GM12878 (cell line): ENCODE measurements around the gene SLC47A2. TPM values are rescaled to one million over a fixed set of nuclear protein-coding genes. Genes with fewer than 3 reads are reported as not detected.

ENCODE experiments used
- ATAC-seq: fragments of 200-7000 bp; cut with Tn5 transposase; 3 replicates; pipeline ENCODE4 v1.9.1; 2020; ENCODE audit warnings: mild to moderate bottlenecking, moderate library complexity
- BruUV-seq: library from RNA; stranded (reverse); fragments of 400-500 nt; replicated peaks from 2 replicates; lab custom pipeline; 2021; lab: Mats Ljungman, UMichigan
- CTCF ChIA-PET: fragments of 300-600 bp; sonication (Branson Sonifier 250); formaldehyde crosslinking; extraction: SDS; loops from one replicate; lab custom pipeline; 2021; ENCODE audit warnings: inconsistent platforms; lab: Yijun Ruan, JAX
- POLR2A ChIA-PET: fragments of 350-600 bp; formaldehyde crosslinking; extraction: SDS; loops from one replicate; lab custom pipeline; 2021; ENCODE audit warnings: inconsistent platforms; lab: Charles Lee
- RAD21 ChIA-PET: fragments of 300-600 bp; sonication (Branson Sonifier 250); formaldehyde crosslinking; loops from one replicate; lab custom pipeline; 2023; ENCODE audit warnings: antibody characterized with exemption; ENCODE audit not compliant: unreplicated experiment; lab: Charles Lee
- SMC1A ChIA-PET: fragments of 300-600 bp; sonication (Branson Sonifier 250); formaldehyde crosslinking; loops from one replicate; lab custom pipeline; 2023; ENCODE audit not compliant: unreplicated experiment, uncharacterized antibody; lab: Charles Lee
- DNase-seq: peaks from one replicate; pipeline ENCODE4 v3.0.0-alpha.2; 2011; ENCODE audit warnings: low read depth, low spot score
- FAIRE-seq: peaks from 3 replicates; lab custom pipeline; 2011; peaks lifted over from hg19 to GRCh38; lab: Jason Lieb, UNC
- H2AFZ ChIP-seq: 2 replicates; pipeline ENCODE4 v1.6.0; 2011; ENCODE audit warnings: low read depth, low read length, control low read depth; ENCODE audit not compliant: control insufficient read depth
- H3K27ac ChIP-seq: 2 replicates; pipeline ENCODE4 v1.5.1; 2011; ENCODE audit warnings: control low read depth; ENCODE audit not compliant: control insufficient read depth, insufficient read depth
- H3K27me3 ChIP-seq, 2 experiments: replicated peaks in 1 of 2; 2 replicates each; pipeline versions ENCODE4 v1.6.0 to v1.6.1; 2011; ENCODE audit warnings: low read length in 1 of 2; ENCODE audit not compliant: control insufficient read depth in 2 of 2, insufficient read depth in 2 of 2
- H3K36me3 ChIP-seq, 2 experiments: 2 replicates each; pipeline ENCODE4 v1.5.1; 2011; ENCODE audit warnings: low read length in 1 of 2; ENCODE audit not compliant: control insufficient read depth in 2 of 2, insufficient read depth in 2 of 2
- H3K4me1 ChIP-seq: 2 replicates; pipeline ENCODE4 v1.6.1; 2011; ENCODE audit warnings: mild to moderate bottlenecking, low read length, moderate library complexity, mixed read lengths; ENCODE audit not compliant: control insufficient read depth, insufficient read depth
- H3K4me2 ChIP-seq: 2 replicates; pipeline ENCODE4 v1.6.0; 2011; ENCODE audit warnings: control low read depth; ENCODE audit not compliant: control insufficient read depth, insufficient read depth
- H3K4me3 ChIP-seq: fragments of 200-600 bp; sonication (generic); 2 replicates; pipeline ENCODE4 v1.5.1; 2016
- H3K79me2 ChIP-seq: 2 replicates; pipeline ENCODE4 v1.6.0; 2011; ENCODE audit warnings: low read length; ENCODE audit not compliant: control insufficient read depth, insufficient read depth
- H3K9ac ChIP-seq: 2 replicates; pipeline ENCODE4 v1.8.0; 2011; ENCODE audit warnings: low read length, control low read depth, mixed read lengths; ENCODE audit not compliant: control insufficient read depth, insufficient read depth
- H3K9me3 ChIP-seq: replicated peaks from 3 replicates; pipeline ENCODE4 v1.5.1; 2011; ENCODE audit warnings: mild to moderate bottlenecking, low read length; ENCODE audit not compliant: control insufficient read depth, insufficient read depth
- H4K20me1 ChIP-seq: 2 replicates; pipeline ENCODE4 v1.6.0; 2011; ENCODE audit not compliant: control insufficient read depth, insufficient read depth
- BCL11A ChIP-seq: IDR thresholded peaks from 2 replicates; pipeline ENCODE4 v1.6.1; 2011; ENCODE audit warnings: low read depth, low read length
- CBFB ChIP-seq: IDR thresholded peaks from 2 replicates; pipeline ENCODE4 v1.6.1; 2016; ENCODE audit warnings: antibody characterized with exemption, low read depth
- EP300 ChIP-seq, 2 experiments: fragments of 150-350 bp in 1 of 2; IDR thresholded peaks; 2 replicates each; pipeline ENCODE4 v1.6.1; 2011 to 2012; ENCODE audit warnings: low read depth in 2 of 2, low read length in 2 of 2, borderline replicate concordance in 1 of 2, improper control_type of control experiment in 1 of 2, inconsistent platforms in 1 of 2; ENCODE audit not compliant: control insufficient read depth in 1 of 2
- FOS ChIP-seq: IDR thresholded peaks from 3 replicates; pipeline ENCODE4 v1.6.1; 2011; ENCODE audit warnings: borderline replicate concordance; ENCODE audit not compliant: insufficient read length; ENCODE audit errors: extremely low read depth
- HDGF ChIP-seq: fragments of 450-650 bp; IDR thresholded peaks from 2 replicates; pipeline ENCODE4 v1.6.1; 2016; ENCODE audit warnings: antibody characterized with exemption
- JUNB ChIP-seq: IDR thresholded peaks from 2 replicates; pipeline ENCODE4 v1.6.1; 2016; ENCODE audit warnings: antibody characterized with exemption, mild to moderate bottlenecking
- NBN ChIP-seq: fragments of 450-650 bp; IDR thresholded peaks from 2 replicates; pipeline ENCODE4 v1.6.1; 2016
- NR2C2 ChIP-seq: IDR thresholded peaks from 2 replicates; pipeline ENCODE4 v1.6.1; 2011; ENCODE audit warnings: borderline replicate concordance, low read depth; ENCODE audit not compliant: control insufficient read depth, insufficient read length
- RFX5 ChIP-seq: IDR thresholded peaks from 2 replicates; pipeline ENCODE4 v1.6.1; 2011; ENCODE audit warnings: low read depth, low read length, improper control_type of control experiment
- SMAD5 ChIP-seq: IDR thresholded peaks from 2 replicates; pipeline ENCODE4 v1.6.1; 2016; ENCODE audit warnings: antibody characterized with exemption, low read depth
- SMARCA5 ChIP-seq: fragments of 450-650 bp; IDR thresholded peaks from 2 replicates; pipeline ENCODE4 v1.6.1; 2017; ENCODE audit warnings: mild to moderate bottlenecking
- ZNF24 ChIP-seq: fragments of 450-650 bp; IDR thresholded peaks from 2 replicates; pipeline ENCODE4 v1.6.1; 2017; ENCODE audit warnings: antibody characterized with exemption, mild to moderate bottlenecking
- WGBS: methylation state at CpG from one replicate; pipeline ENCODE4 v1.1.6; 2016; ENCODE audit warnings: low lambda C conversion rate; ENCODE audit not compliant: insufficient replicate concordance, insufficient coverage; ENCODE audit errors: missing lambda C conversion rate; 5-methylcytosine and 5-hydroxymethylcytosine counted together
- in situ Hi-C: fragments of 300-500 bp; cut with MboI; formaldehyde crosslinking; loops from 9 replicates; pipeline ENCODE4 v1.14.3; 2018; ENCODE audit warnings: mixed read lengths
- intact Hi-C: fragments of 100-400 bp; cut with micrococcal nuclease; formaldehyde crosslinking; loops from one replicate; pipeline ENCODE4 v1.14.2; 2022; ENCODE audit not compliant: unreplicated experiment
- polyA plus RNA-seq, 11 experiments: library from polyadenylated mRNA; depleted of rRNA in 4 of 11; unstranded in 6 of 11; stranded (reverse) in 5 of 11; fragments of >200 nt; fragmentation: Nextera tagmentation in 4 of 11; fragmentation: Illumina TruSeq in 1 of 11; extraction: Ambion mirVana in 4 of 11; extraction: Trizol in 1 of 11; gene quantifications; 1 replicate in 1 of 11; 2 replicates in 10 of 11; pipeline versions ENCODE4 v1.2.1 to v1.2.3, GENCODE V29; 2011 to 2016; ENCODE audit warnings: inconsistent platforms in 2 of 11, missing spikeins in 2 of 11, low read depth in 1 of 11
- total RNA-seq, 4 experiments: library from RNA; depleted of rRNA in 3 of 4; stranded (reverse); fragments of >200 nt in 3 of 4; fragmentation: Illumina TruSeq in 1 of 4; extraction: Trizol in 1 of 4; gene quantifications; 2 replicates each; pipeline versions ENCODE4 v1.2.1 to v1.2.3, GENCODE V29; 2013 to 2021
- TF ChIP-seq, protein P1 (sequence below): IDR thresholded peaks from 2 replicates; pipeline ENCODE4 v1.6.1; 2012; ENCODE audit warnings: low read depth, low read length, improper control_type of control experiment
- TF ChIP-seq, protein P2 (sequence below): fragments of 450-650 bp; IDR thresholded peaks from 2 replicates; pipeline ENCODE4 v1.6.1; 2017; ENCODE audit warnings: low read depth, mild to moderate bottlenecking, moderate library complexity
- TF ChIP-seq, protein P3 (sequence below): fragments of 450-650 bp; IDR thresholded peaks from 2 replicates; pipeline ENCODE4 v1.6.1; 2016; ENCODE audit warnings: mild to moderate bottlenecking
- TF ChIP-seq, protein P4 (sequence below): fragments of 450-650 bp; IDR thresholded peaks from 2 replicates; pipeline ENCODE4 v1.6.1; 2017; ENCODE audit warnings: mild to moderate bottlenecking, moderate library complexity

The SLC47A2 gene
- total and polyA plus RNA-seq, 10 of the 15 experiments (the other 5 are each of a cell fraction or from before 2014, with no cell fraction given), result not detected

DNA sequence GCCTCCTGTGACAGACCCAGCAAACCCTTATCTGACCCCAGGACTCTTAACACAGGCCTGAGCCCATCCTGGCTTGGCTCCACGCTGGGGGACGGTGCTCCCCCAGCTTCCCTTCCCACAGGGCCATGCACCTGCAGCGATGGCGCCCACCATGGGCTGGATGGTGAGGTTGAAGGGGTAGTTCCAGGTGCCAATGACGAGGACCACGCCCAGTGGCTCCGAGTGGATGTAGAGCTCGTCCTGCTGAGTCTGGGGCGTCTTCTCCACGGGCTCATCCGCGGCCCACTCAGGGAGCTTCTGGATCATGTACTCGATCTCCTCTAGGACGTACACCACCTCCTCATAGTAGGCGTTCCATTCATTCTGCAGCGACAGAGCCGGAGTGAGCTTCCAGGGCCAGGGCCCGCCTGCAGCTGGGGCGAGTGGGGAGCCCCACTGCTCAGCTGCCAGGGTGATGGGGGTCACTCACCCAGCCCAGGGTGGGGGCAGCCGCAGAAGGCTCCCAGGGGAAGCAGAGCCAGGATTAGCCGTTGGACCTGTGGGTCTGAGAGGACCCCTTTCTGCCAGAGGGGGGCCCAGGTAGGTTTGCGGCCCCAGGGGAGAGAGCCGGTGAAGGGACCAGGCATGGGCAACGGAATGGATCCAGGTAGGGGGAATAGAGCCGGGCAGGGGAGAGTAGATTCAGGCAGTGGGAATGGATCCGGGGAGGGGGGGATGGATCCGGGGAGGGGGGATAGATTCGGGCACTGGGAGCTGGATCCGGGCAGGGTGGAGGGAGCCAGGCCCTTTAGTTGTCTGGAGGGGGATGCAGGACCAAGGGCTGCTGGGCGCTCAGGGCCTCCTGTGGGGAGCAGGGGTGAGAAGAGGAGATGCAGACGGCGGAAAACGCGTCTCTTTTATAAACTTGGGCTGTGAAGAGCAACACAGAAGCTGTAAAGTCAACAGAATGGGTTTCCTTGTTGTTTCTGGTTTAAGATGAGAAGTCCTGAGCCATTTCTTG is 27.0 kb upstream of the SLC47A2 start (continued):
- TF ChIP-seq, protein P1, sequence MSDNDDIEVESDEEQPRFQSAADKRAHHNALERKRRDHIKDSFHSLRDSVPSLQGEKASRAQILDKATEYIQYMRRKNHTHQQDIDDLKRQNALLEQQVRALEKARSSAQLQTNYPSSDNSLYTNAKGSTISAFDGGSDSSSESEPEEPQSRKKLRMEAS, result no peak

DNA sequence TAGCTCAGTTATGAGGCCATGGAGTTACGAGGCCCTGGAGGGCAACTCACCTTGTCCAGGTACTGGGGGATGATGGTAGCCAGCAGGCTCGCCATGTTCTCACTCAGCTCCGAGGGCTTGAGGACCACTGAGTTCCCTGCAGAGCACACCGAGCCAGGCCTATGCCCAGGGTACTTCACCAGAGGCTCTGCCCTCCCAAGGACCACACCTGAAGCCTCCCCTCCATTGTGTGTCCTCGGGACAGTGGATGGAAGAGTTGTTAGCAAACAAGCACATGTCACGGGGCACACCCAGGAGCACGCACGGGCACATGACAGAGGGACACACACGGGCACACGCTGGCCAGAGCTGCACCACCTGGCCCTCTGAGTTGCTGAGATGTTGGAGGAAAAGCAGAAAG is 26.1 kb upstream of the SLC47A2 start:
- ChIA-PET POLR2A (no interaction called here), SMC1A (no interaction called here), CTCF (interaction anchor here (0.6 to 0.9 kb wide), 2 partner anchors 8 to 365 kb away, joined by 3 read pairs; no protein-coding TSS in a partner anchor), RAD21 (no interaction called here)
- Histone ChIP-seq H3K9me3 (no peaks in the 10 kb centered on the region), H2AFZ (no peak overlapping the region), H3K4me1 (no peaks in the 10 kb centered on the region), H3K4me2 (no peak overlapping the region), H3K36me3 (no peaks in the 10 kb centered on the region), H3K4me3 (no peak overlapping the region), H3K27me3 (no peaks in the 10 kb centered on the region), H4K20me1 (no peaks in the 10 kb centered on the region), H3K79me2 (no peaks in the 10 kb centered on the region), H3K27ac (no peak overlapping the region), H3K9ac (no peak overlapping the region)
- BruUV-seq, result no TSS peak
- in situ Hi-C loops, result no loop called here
- 33% methylated on average over 9 of the region's 10 CpGs for WGBS
- DNase-seq (no peak), FAIRE-seq (no peak), ATAC-seq (no peak)
- intact Hi-C loops, result no loop called here
- TF ChIP-seq, protein P2, sequence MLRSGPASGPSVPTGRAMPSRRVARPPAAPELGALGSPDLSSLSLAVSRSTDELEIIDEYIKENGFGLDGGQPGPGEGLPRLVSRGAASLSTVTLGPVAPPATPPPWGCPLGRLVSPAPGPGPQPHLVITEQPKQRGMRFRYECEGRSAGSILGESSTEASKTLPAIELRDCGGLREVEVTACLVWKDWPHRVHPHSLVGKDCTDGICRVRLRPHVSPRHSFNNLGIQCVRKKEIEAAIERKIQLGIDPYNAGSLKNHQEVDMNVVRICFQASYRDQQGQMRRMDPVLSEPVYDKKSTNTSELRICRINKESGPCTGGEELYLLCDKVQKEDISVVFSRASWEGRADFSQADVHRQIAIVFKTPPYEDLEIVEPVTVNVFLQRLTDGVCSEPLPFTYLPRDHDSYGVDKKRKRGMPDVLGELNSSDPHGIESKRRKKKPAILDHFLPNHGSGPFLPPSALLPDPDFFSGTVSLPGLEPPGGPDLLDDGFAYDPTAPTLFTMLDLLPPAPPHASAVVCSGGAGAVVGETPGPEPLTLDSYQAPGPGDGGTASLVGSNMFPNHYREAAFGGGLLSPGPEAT, result no peak
- TF ChIP-seq RFX5 (no peak), NBN (no peak), SMAD5 (no peak), BCL11A (no peak), HDGF (no peak), CBFB (no peak), EP300 (IDR thresholded peaks at IDR 0.05; ENCODE audit: borderline replicate concordance in 1 of 2, control insufficient read depth in 1 of 2, low read depth in 2 of 2, low read length in 2 of 2) (no peak), JUNB (no peak), NR2C2 (no peak), FOS (no peak), SMARCA5 (no peak), ZNF24 (no peak)
- TF ChIP-seq, protein P3, sequence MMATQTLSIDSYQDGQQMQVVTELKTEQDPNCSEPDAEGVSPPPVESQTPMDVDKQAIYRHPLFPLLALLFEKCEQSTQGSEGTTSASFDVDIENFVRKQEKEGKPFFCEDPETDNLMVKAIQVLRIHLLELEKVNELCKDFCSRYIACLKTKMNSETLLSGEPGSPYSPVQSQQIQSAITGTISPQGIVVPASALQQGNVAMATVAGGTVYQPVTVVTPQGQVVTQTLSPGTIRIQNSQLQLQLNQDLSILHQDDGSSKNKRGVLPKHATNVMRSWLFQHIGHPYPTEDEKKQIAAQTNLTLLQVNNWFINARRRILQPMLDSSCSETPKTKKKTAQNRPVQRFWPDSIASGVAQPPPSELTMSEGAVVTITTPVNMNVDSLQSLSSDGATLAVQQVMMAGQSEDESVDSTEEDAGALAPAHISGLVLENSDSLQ, result no peak
- TF ChIP-seq, protein P4, sequence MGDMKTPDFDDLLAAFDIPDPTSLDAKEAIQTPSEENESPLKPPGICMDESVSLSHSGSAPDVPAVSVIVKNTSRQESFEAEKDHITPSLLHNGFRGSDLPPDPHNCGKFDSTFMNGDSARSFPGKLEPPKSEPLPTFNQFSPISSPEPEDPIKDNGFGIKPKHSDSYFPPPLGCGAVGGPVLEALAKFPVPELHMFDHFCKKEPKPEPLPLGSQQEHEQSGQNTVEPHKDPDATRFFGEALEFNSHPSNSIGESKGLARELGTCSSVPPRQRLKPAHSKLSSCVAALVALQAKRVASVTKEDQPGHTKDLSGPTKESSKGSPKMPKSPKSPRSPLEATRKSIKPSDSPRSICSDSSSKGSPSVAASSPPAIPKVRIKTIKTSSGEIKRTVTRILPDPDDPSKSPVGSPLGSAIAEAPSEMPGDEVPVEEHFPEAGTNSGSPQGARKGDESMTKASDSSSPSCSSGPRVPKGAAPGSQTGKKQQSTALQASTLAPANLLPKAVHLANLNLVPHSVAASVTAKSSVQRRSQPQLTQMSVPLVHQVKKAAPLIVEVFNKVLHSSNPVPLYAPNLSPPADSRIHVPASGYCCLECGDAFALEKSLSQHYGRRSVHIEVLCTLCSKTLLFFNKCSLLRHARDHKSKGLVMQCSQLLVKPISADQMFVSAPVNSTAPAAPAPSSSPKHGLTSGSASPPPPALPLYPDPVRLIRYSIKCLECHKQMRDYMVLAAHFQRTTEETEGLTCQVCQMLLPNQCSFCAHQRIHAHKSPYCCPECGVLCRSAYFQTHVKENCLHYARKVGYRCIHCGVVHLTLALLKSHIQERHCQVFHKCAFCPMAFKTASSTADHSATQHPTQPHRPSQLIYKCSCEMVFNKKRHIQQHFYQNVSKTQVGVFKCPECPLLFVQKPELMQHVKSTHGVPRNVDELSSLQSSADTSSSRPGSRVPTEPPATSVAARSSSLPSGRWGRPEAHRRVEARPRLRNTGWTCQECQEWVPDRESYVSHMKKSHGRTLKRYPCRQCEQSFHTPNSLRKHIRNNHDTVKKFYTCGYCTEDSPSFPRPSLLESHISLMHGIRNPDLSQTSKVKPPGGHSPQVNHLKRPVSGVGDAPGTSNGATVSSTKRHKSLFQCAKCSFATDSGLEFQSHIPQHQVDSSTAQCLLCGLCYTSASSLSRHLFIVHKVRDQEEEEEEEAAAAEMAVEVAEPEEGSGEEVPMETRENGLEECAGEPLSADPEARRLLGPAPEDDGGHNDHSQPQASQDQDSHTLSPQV, result no peak
